Gastroesophageal sphincter (tissue), 4 donors: ENCODE data around the gene SLC10A3. TPM values are rescaled to one million over a fixed set of nuclear protein-coding genes. Genes with fewer than 3 reads are reported as not detected.

ENCODE experiments used
- ATAC-seq: fragments of 150-250 bp; one replicate; pipeline ENCODE4 v1.9.1; 2016; ENCODE audit warnings: mild to moderate bottlenecking, moderate library complexity
- H3K27ac ChIP-seq, 4 donors: fragments of 200-600 bp; sonication (generic) in 3 of 4; 1 replicate in 3 of 4; 2 replicates in 1 of 4; pipeline ENCODE4 v1.5.1; 2016 to 2019
- H3K27me3 ChIP-seq: fragments of 200-600 bp; sonication (generic); one replicate; pipeline ENCODE4 v1.5.1; 2019
- H3K36me3 ChIP-seq, 2 donors: fragments of 200-600 bp; sonication (generic); one replicate each; pipeline ENCODE4 v1.5.1; 2019; ENCODE audit warnings: control low read depth in 1 of 2
- H3K4me1 ChIP-seq, 3 donors: fragments of 200-600 bp; sonication (generic); 1 replicate in 2 of 3; 2 replicates in 1 of 3; pipeline ENCODE4 v1.5.1; 2016 to 2019; ENCODE audit warnings: control low read depth in 2 of 3
- H3K4me3 ChIP-seq, 2 donors: fragments of 200-600 bp; sonication (generic); one replicate each; pipeline ENCODE4 v1.5.1; 2019; ENCODE audit warnings: mild to moderate bottlenecking in 1 of 2, moderate library complexity in 1 of 2
- H3K9me3 ChIP-seq, 3 donors: fragments of 200-600 bp; sonication (generic); one replicate each; pipeline ENCODE4 v1.5.1; 2017 to 2019; ENCODE audit warnings: control low read depth in 2 of 3
- CTCF ChIP-seq, 4 experiments: fragments of 200-600 bp in 2 of 4; fragments of 450-650 bp in 2 of 4; sonication (generic) in 1 of 4; IDR thresholded peaks; one replicate each; pipeline ENCODE4 v1.5.1; 2017 to 2019; ENCODE audit warnings: antibody characterized with exemption in 4 of 4, mild to moderate bottlenecking in 2 of 4, moderate library complexity in 2 of 4
- EP300 ChIP-seq: sonication (generic); formaldehyde crosslinking; IDR thresholded peaks from one replicate; pipeline ENCODE4 v1.6.1; 2017; ENCODE audit warnings: antibody characterized with exemption, mild to moderate bottlenecking
- POLR2A ChIP-seq, 2 donors: fragments of 450-650 bp; IDR thresholded peaks; one replicate each; pipeline ENCODE4 v1.6.1; 2017; ENCODE audit warnings: antibody characterized with exemption in 2 of 2, mild to moderate bottlenecking in 2 of 2, moderate library complexity in 1 of 2
- POLR2AphosphoS5 ChIP-seq: sonication (generic); formaldehyde crosslinking; IDR thresholded peaks from one replicate; pipeline ENCODE4 v1.6.1; 2017; ENCODE audit warnings: antibody characterized with exemption
- WGBS, 2 donors: methylation state at CpG; one replicate each; pipeline ENCODE4 v1.1.5; 2018; ENCODE audit warnings: low coverage in 1 of 2; 5-methylcytosine and 5-hydroxymethylcytosine counted together
- total RNA-seq, 4 donors: library from RNA; depleted of rRNA; stranded (reverse); fragments of >200 nt; gene quantifications; one replicate each; pipeline ENCODE4 v1.1.0, GENCODE V29; 2016

SLC10A3 gene
- total RNA-seq, 4 donors from 2014 or later: 21.7 to 40.0 (median 31.8) TPM

- Histone ChIP-seq H3K4me1 (peaks cover 5 to 35% (median 11%) of the 10 kb centered on the region in 3 donors), H3K36me3 (peaks cover 0 to 8% of the 10 kb centered on the region in 2 donors), H3K4me3 (peak within 1 kb of the TSS; percentile 70 to 86), H3K27me3 (no peaks in the 10 kb centered on the region), H3K27ac (peak within 1 kb of the TSS; percentile 89 to 97 (median 94)), H3K9me3 (no peaks in the 10 kb centered on the region)
- no CpG with 5 or more reads among the region's 59 CpGs for WGBS, 2 donors
- peak; percentile 93 for ATAC-seq
- TF ChIP-seq POLR2A (IDR thresholded peaks at IDR 0.05): peak; percentile 90
- no peak for TF ChIP-seq CTCF (IDR thresholded peaks at IDR 0.05)
- TF ChIP-seq EP300: no peak
- TF ChIP-seq POLR2AphosphoS5: peak; percentile 88
Measured at GRCh38 chrX:154515966-154516655, 25.7 kb upstream of the SLC10A3 start, which contains the start of gene FAM3A. Gene FAM3A, minus strand, starts transcription at chrX:154516232. Its CDS starts 460 bp downstream, at chrX:154515772.

- no peaks in the 10 kb centered on the region for H3K9me3 ChIP-seq
- no peak for TF ChIP-seq EP300
- TF ChIP-seq CTCF (IDR thresholded peaks at IDR 0.05): no peak
- TF ChIP-seq POLR2AphosphoS5: no peak
- no peak for TF ChIP-seq POLR2A (IDR thresholded peaks at IDR 0.05)
- WGBS, 2 donors: 53 to 63% methylated on average over 4 to 9 of the region's 34 CpGs
- peak overlapping the region; percentile 89 to 95 (median 94) for H3K27ac ChIP-seq
- H3K36me3 ChIP-seq: peaks cover 0 to 11% of the 10 kb centered on the region in 2 donors
- peaks cover 5 to 35% (median 11%) of the 10 kb centered on the region in 3 donors for H3K4me1 ChIP-seq
- peak; percentile 1 for ATAC-seq
- peak overlapping the region; percentile 70 to 86 for H3K4me3 ChIP-seq
- H3K27me3 ChIP-seq: no peaks in the 10 kb centered on the region
Measured at GRCh38 chrX:154515090-154515965, 24.9 kb upstream of the SLC10A3 start.

- Histone ChIP-seq H3K27ac (no peak overlapping the region), H3K4me1 (peaks cover 5 to 35% (median 11%) of the 10 kb centered on the region in 3 donors), H3K4me3 (no peak overlapping the region), H3K36me3 (peaks cover 0 to 27% of the 10 kb centered on the region in 2 donors), H3K27me3 (no peaks in the 10 kb centered on the region), H3K9me3 (no peaks in the 10 kb centered on the region)
- TF ChIP-seq EP300 (no peak), CTCF (IDR thresholded peaks at IDR 0.05) (no peak), POLR2AphosphoS5 (no peak), POLR2A (IDR thresholded peaks at IDR 0.05) (no peak)
- WGBS, 2 donors: 86 to 93% methylated on average over 2 of the region's 2 CpGs
- ATAC-seq: no peak
Measured at GRCh38 chrX:154513716-154514115, 23.3 kb upstream of the SLC10A3 start.

- no peak for ATAC-seq
- no peak overlapping the region for H3K27ac ChIP-seq
- H3K4me3 ChIP-seq: no peak overlapping the region
- peaks cover 5 to 30% (median 11%) of the 10 kb centered on the region in 3 donors for H3K4me1 ChIP-seq
- WGBS, 2 donors: 79 to 95% methylated on average over 4 to 5 of the region's 16 CpGs
- no peaks in the 10 kb centered on the region for H3K27me3 ChIP-seq
- TF ChIP-seq CTCF (IDR thresholded peaks at IDR 0.05) (no peak), EP300 (no peak), POLR2AphosphoS5 (no peak), POLR2A (IDR thresholded peaks at IDR 0.05) (no peak)
- peaks cover 0 to 34% of the 10 kb centered on the region in 2 donors for H3K36me3 ChIP-seq
- no peaks in the 10 kb centered on the region for H3K9me3 ChIP-seq
Measured at GRCh38 chrX:154512879-154513553, 22.6 kb upstream of the SLC10A3 start.
